GM19468 (cell line): ENCODE data around the gene RNASEL.

Experiments used
- ATAC-seq: cut with Tn5 transposase; IDR thresholded peaks from one replicate; pipeline ENCODE4 v1.9.1; 2021; ENCODE audit warnings: mild to moderate bottlenecking, moderate library complexity, moderate number of reproducible peaks; ENCODE audit not compliant: unreplicated experiment; ENCODE audit errors: extremely low read depth

Gene RNASEL

GRCh38 chr1:182602935-182603645, 14.0 kb upstream of the RNASEL start:
- ATAC-seq, result no peak

GRCh38 chr1:182601913-182602312, 12.9 kb upstream of the RNASEL start:
- ATAC-seq, result no peak

- ATAC-seq, result no peak
Observed at GRCh38 chr1:182601416-182601786, 12.3 kb upstream of the RNASEL start.

- no peak for ATAC-seq
Observed at GRCh38 chr1:182600745-182601415, 11.8 kb upstream of the RNASEL start.

GRCh38 chr1:182600036-182600713, 11.1 kb upstream of the RNASEL start:
- no peak for ATAC-seq

- ATAC-seq, result no peak
Observed at GRCh38 chr1:182599339-182599738, 10.3 kb upstream of the RNASEL start.

- ATAC-seq, result no peak
Observed at GRCh38 chr1:182598296-182598695, 9.2 kb upstream of the RNASEL start.

GRCh38 chr1:182596934-182597333, 7.9 kb upstream of the RNASEL start:
- no peak for ATAC-seq

- no peak for ATAC-seq
Observed at GRCh38 chr1:182595641-182596240, 6.7 kb upstream of the RNASEL start.

- no peak for ATAC-seq
Observed at GRCh38 chr1:182589931-182590330, 875 bp upstream of the RNASEL start.

GRCh38 chr1:182589520-182589919, 464 bp upstream of the RNASEL start:
- no peak for ATAC-seq

GRCh38 chr1:182587666-182588499, 1.2 kb downstream of the RNASEL start:
- no peak for ATAC-seq

- no peak for ATAC-seq
Observed at GRCh38 chr1:182587093-182587492, 2.0 kb downstream of the RNASEL start.

GRCh38 chr1:182586380-182586779, 2.7 kb downstream of the RNASEL start:
- no peak for ATAC-seq

- ATAC-seq, result no peak
Observed at GRCh38 chr1:182584746-182585145, 4.3 kb downstream of the RNASEL start.

GRCh38 chr1:182580736-182581135, 8.3 kb downstream of the RNASEL start:
- ATAC-seq, result no peak

- ATAC-seq, result no peak
Observed at GRCh38 chr1:182575540-182576149, 13.4 kb downstream of the RNASEL start.

GRCh38 chr1:182574156-182574555, 14.9 kb downstream of the RNASEL start:
- ATAC-seq, result no peak

GRCh38 chr1:182570611-182570970, 18.5 kb downstream of the RNASEL start:
- no peak for ATAC-seq
